ENCODE data around the gene TNRC18.

DNA sequence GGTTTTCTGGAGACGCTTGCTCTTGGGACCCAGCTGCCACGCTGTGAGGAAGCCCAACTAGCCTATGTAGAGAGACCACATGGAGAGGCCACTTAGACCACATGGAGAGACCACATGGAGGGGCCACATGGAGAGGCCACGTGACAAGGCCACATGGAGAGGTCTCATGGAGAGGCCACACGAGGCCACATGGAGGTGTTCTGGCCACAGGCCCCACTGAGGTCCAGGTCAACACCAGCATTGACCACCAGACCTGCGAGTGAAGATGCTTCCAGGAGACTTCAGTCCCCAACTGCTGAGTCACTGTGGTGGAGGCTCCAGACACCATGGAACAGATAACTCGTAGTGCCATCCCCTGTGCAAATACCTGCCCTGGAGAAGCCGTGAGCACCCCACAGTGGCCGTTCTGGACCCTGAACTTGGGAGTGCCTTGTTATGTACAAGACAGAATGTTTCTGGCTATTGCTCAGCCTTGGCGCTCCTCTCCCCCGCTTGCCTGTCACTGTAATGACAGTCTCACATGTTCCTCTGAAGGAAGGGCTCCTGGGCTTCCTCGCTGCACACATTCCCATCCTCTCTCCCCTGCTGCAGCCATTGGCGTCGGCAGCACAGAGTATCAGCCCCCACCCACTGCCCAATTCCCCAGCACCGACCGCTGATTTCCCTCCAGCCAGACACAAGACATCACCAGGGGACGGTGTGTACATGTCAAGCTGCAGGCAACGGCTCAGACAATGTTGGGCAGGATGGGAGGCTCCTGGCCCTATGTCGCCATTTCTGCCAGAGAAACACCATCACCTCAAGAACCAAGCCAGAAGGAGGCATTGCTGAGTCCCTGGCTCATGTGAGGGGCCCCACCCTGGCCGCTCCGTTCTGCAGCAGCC lies 49.0 kb upstream of the TNRC18 start:
- TF ChIP-seq POLR2AphosphoS5 (IDR thresholded peaks at IDR 0.05; ENCODE audit: low read depth, low read length), result no peak
- no peak for TF ChIP-seq RFX5 (IDR thresholded peaks at IDR 0.05; ENCODE audit: low read length)
- TF ChIP-seq, protein P1, sequence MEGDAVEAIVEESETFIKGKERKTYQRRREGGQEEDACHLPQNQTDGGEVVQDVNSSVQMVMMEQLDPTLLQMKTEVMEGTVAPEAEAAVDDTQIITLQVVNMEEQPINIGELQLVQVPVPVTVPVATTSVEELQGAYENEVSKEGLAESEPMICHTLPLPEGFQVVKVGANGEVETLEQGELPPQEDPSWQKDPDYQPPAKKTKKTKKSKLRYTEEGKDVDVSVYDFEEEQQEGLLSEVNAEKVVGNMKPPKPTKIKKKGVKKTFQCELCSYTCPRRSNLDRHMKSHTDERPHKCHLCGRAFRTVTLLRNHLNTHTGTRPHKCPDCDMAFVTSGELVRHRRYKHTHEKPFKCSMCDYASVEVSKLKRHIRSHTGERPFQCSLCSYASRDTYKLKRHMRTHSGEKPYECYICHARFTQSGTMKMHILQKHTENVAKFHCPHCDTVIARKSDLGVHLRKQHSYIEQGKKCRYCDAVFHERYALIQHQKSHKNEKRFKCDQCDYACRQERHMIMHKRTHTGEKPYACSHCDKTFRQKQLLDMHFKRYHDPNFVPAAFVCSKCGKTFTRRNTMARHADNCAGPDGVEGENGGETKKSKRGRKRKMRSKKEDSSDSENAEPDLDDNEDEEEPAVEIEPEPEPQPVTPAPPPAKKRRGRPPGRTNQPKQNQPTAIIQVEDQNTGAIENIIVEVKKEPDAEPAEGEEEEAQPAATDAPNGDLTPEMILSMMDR (IDR thresholded peaks at IDR 0.05), result no peak
- TF ChIP-seq, protein P2, sequence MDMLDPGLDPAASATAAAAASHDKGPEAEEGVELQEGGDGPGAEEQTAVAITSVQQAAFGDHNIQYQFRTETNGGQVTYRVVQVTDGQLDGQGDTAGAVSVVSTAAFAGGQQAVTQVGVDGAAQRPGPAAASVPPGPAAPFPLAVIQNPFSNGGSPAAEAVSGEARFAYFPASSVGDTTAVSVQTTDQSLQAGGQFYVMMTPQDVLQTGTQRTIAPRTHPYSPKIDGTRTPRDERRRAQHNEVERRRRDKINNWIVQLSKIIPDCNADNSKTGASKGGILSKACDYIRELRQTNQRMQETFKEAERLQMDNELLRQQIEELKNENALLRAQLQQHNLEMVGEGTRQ (IDR thresholded peaks at IDR 0.05; ENCODE audit: borderline replicate concordance, low read depth, low read length), result no peak
- no peak for TF ChIP-seq EP300 (IDR thresholded peaks at IDR 0.05; ENCODE audit: borderline replicate concordance in 1 of 2, low read depth in 1 of 2, low read length in 1 of 2)

Measured in SK-N-SH (cell line).